ENCODE data around the gene SYNE1.

Gene SYNE1

DNA sequence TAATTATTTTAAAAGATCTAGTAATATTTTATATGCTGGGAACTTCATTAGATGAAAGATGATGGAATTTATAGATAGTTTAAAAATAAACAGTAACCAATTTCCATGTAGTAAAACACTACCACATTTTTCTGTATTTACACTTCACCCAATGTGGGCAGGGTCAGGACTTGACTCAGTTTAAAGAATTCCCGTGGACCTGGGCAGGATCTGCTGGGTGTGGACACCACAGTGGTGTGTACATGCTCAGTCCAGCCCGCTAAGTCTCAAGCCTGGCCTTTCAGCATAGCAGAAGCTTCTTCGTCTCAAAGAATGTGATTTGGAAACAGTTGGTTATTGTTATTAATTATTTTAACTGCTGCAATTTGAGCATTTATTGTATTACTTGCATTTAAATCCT lies 364.2 kb downstream of the SYNE1 start:
- DNase-seq (ENCODE audit: low read depth) = no peak

DNA sequence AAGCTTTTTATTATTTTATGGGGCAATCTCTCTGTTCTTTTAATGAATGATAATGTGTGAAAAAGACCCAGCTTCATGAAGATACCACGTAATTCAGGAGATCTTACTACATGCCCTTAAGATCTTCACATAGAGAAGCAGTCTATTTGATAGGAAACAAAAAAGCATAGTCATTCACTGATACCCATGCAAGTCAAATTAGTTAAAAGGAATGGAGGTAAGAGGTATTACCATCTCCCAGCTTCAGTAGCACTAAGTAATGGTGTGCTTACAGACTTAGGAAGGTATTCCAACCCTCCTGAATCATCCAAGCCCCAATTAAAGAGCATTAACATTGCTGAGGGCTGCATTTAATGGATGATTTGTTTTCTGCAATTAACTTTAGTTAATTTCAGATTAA lies 364.7 kb downstream of the SYNE1 start:
- no peak for DNase-seq (ENCODE audit: low read depth)

DNA sequence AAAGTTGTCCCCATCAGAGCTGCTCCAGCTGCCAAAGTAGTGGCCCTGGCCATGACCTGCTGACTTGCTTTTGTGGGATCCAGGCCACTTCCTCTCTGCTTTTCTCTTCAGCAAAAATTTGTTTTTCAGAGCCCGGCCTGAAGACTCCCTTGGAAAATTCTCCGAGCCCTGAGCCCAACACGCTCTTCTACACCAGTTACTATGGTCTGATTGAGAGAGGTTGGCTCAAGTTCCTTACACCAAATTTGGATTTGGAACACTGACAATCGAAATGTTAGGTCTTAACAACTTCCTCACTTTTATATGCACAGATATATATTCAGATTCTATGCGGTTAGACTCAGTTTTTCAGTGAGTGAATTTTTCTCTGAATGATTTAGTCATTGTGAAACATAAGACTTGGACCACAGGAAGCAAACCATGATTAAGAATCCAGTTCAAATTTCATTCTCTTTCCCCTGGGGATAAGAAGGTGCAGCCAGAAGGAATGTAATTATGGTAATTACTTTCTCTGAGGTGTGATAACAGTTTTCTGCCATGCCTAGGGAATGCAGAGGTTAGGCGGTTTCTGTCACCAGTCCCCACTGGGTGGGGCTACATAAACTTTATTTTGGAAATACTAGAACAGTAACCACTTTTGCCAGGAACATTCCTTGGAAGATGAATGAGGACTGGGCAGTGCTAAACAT lies 365.2 kb downstream of the SYNE1 start:
- no peak for DNase-seq (ENCODE audit: low read depth)

DNA sequence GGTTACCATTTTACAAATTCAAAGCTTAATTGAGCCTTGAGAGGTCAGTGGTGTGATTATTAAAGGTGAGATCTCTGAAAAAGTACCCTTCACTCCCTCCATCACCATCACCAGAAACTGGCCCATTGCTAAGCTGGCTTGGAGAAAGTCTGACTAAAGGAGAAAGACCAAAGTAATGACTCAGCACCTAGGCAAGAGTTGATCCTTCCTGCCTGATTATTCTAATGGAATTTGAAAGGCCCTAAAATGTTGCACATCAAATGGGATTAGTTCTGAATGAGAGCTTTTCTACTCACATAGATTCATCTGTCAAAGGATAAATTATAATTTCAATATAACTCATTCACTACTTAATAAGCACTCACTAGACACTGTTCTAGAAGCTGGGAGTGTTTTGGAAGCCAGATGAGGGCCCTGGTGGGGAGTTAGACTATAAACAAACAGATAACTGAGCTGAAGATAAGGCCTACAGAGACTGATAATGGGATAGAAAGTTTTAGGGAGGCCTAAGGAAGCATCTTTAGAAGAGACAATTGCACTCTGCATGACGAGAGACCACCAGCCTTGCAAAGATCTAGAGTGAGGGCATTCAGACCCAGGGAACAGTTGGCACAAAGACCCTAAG lies 366.7 kb downstream of the SYNE1 start:
- DNase-seq (ENCODE audit: low read depth) = no peak

DNA sequence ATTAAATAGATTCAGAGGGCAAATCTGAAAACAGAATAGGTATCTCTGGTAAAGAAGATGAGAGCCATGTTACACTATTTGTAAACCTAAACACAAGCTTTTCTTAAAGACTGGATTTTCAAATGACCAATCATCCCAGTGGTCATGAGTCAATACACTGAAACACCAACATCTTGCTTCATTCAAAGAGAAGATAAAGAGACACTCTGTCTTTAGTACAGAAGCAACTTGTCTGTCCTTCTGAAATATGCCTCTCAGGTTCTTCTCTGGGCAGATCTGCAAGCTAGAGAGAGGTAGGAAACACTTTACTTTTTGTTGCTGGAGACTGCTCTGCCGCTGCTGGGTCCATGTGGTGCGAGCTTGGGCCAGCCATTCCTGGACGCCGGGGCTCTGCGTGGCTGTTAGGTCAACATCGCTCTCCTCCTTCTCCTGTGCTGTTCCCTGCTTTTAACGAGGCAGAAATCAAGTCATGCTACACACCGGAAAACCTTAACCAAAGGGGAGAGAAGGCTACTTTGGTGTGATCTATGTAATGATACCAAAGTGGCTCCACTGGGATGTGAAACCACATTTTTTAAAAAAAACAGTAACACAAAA lies 368.2 kb downstream of the SYNE1 start:
- DNase-seq (ENCODE audit: low read depth) = no peak

DNA sequence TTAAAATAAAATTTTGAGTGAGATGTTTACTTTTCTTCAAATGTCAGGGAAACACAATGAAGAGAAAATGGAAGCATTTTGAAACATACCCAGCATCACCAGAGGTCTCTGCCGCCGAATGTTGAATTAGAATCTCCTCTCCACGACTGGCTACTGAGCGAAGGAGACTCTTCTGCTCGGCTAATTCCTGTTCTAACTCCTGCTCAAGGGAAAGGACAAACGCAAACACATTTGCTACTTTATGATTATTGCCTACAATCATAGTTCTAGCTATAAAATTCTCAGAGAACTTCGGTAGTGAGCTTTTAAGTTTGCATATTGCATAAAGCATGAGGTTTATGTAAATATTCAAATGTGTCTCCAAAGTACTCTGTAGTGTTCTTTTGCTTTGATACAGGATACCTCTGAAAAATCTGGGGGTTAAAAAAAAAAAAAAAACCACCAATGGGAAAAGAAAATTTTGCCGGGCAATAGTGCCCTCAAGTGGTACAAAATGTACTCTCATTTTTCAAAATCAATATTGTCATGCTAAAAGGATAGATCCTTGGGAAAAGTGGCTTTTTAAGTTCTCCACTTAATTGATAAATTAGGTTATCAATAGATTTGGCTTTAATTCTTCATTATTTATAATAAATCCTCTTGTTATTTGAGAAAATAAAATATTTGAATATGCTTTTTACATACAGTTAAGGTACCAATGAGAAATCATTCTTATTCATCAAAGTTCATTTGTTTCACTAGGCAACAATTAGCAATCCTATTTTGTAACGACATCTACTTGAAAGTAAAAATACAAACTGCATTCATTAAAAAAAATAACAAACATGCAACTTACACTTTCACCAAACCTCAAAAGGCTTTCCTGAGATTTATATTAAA lies 369.0 kb downstream of the SYNE1 start:
- DNase-seq (ENCODE audit: low read depth) = no peak

DNA sequence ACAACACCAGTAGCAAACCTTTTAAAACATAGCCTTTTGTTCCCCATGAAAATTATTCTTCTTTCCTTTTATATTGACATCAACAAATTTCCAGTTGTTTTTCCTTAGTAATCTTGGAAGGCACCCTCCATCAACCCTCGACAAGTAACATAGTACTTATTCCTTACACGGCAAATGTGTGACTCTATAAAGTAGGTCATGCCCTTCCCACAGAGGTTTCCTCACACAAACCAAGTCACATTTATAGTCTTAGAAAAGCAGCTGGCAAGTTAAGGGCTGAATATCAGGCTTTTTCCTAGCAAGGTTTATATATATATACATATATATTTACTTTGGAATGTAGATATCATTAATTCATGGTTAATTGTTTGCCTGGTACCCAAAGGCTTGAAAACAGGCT lies 371.5 kb downstream of the SYNE1 start:
- no peak for DNase-seq (ENCODE audit: low read depth)

DNA sequence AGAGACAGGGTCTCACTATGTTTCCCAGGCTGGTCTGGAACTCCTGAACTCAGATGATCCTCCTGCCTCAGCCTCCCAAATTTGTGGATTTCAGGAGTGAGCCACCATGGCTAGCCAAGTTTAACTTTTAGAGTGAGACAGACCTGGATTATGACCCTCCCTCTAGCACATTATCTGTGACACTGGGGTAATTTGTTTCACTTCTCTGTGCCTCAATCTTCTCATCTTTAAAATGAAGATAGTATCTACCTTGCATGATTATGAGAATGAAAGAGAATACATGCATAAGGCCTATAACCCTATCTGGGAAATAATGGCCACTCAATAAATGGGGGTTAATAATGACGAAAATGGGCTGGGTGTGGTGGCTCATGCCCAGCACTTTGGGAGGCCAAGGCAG lies 373.6 kb downstream of the SYNE1 start:
- no peak for DNase-seq (ENCODE audit: low read depth)

DNA sequence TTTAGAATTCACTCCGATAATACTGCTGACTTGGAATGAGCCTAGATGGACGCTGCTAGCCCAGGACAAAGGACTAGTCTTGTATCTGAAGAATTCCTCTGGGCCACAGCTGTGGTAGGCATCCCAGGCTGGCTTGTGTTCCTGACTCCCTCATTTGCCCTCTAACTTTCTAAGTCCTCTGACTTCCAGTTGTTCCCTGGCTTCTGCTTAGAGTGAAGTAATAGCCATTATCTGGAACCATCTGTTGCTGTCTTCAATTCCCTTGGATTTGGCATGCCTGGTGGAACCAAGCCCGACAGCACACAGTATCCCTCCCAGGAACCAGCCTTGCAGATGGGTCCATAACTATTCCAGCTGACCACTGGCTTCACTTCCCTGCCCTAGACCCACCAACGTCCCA lies 376.0 kb downstream of the SYNE1 start:
- DNase-seq (ENCODE audit: low read depth) = no peak

DNA sequence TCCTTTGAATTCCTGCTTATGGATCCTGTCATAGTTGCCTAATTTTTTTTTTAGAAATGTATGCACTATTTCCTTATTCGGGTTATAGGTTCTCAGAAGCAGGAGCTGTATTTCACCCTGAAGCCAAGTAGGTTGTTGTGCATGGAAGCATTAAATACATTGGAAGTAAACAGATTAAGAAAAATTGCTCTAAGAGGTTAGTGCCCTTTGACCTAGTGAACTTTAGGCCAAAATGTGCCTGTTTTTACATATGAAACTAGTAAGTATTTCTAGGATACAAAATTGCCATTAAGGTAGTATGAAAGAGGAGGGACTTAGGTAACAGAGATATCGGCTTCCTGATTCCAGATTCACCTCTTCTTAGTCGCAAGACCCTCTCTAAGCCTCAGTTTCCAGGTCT lies 377.9 kb downstream of the SYNE1 start:
- no peak for DNase-seq (ENCODE audit: low read depth)

DNA sequence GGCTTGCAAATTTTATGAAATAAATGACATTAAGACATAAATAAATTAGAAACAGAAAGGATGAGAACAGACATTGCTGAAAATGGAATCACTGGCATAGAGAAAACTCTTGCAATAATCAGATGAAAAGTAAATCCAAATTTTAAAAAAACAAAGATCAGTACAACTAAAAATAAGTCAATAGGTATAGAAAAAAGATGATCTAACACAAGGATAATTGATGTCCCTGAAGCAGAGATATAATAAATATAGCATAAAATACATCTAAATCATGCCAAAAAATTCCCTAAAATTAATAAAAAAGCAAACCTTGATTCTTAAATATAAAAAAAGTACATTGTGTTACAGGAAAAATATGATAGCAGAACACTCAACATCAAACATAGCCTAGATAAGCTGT lies 379.6 kb downstream of the SYNE1 start:
- DNase-seq (ENCODE audit: low read depth) = no peak

DNA sequence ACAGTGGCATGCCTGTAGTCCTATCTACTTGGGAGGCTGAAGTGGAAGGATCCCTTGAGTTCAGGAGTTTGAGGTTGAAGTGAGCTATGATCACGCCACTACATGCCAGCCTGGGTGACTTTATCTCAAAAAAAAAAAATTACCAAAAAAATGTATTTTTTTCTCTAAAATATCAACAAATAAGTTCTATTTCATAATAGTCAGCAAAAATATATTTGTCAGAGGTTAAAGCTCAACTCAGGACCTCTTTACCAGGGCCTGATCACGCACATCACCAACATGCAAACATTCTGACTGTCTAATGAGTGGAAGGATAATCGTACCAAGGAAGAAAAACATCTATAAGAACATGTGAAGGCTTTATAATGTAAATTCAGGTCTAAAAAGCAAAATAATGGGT lies 387.0 kb downstream of the SYNE1 start:
- no peak for DNase-seq (ENCODE audit: low read depth)

DNA sequence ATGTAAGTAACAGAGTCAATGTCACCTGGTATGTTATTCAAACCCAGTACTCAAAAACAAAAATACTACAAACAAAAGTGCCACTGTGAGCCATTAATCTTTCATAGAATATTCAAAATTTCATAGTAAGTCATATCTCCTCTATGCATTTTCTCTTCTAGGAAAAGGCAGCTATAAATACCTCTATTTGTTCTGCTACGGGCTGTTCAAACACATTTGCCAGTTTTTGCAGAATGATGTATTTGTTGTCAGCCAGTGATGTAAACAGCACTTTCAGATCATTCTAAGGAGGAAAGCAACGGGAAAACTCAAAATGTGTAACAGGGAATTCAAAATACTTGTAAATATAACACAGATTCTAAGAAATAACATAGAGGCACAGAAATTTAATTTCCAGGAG lies 388.2 kb downstream of the SYNE1 start:
- no peak for DNase-seq (ENCODE audit: low read depth)

DNA sequence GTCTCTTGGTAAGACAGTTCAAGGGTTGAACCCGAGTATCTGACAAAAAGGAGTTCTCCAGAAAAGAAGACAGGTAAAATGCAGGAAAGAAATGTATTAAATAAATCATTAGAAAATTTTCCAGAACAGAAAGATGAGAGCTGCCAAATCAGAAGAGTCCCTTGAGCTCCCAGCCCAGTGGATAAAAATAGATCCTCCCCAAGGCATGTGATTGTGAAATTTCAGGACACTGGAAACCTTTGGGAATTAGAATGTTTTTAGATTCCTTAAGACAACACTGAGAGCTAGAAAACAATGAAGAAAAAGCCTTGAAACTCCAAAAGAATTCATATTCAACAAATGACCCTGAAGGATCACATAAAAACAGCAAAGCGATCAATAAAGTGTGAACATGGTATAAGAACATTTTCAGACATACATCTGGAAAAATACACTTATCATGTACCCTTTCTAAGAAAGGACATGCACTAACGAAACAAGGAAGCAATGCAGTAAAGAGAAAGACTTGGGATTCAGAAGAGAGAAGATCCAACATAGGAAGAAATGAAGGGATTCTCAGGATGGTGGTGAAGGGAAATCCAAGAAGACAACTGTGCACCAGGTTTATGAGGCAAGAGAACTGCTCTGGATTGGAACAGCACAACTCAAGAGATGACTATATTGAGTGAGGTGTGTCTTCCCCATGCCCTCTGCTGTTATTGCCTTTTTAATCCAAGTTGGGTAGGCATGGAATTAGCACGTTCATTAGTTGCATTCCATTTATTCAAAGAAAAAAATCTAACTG lies 390.4 kb downstream of the SYNE1 start:
- DNase-seq (ENCODE audit: low read depth) = no peak

DNA sequence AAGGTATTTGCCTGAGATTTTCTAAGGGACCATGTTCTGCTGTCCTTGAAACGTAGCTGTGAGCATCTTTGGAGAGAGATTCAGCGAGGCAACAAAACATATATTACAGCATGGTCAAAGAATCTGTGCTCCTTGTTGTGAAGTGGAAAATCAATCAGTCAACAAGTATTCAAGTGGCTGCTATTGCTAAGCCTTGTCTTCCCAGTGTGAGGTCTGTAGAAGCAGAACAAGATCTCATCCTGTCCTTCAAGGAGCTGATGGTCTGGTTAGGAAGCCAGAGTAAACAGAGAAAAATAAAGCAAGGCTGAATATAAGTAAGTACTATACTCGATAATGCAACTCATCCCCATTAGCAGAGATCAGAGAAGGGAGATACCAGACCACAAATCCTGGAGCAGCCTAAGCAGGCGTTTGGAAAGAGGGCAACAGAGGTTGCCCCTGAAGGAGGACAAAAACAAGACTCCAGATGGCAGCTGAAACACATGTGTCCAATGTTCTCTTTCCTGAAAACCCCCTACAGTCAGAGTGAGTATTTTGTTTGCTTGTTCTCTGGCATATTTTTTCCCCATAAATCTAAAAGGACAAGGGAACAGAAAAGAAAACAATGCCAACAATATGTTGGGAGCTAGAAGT lies 392.0 kb downstream of the SYNE1 start:
- DNase-seq (ENCODE audit: low read depth) = no peak

DNA sequence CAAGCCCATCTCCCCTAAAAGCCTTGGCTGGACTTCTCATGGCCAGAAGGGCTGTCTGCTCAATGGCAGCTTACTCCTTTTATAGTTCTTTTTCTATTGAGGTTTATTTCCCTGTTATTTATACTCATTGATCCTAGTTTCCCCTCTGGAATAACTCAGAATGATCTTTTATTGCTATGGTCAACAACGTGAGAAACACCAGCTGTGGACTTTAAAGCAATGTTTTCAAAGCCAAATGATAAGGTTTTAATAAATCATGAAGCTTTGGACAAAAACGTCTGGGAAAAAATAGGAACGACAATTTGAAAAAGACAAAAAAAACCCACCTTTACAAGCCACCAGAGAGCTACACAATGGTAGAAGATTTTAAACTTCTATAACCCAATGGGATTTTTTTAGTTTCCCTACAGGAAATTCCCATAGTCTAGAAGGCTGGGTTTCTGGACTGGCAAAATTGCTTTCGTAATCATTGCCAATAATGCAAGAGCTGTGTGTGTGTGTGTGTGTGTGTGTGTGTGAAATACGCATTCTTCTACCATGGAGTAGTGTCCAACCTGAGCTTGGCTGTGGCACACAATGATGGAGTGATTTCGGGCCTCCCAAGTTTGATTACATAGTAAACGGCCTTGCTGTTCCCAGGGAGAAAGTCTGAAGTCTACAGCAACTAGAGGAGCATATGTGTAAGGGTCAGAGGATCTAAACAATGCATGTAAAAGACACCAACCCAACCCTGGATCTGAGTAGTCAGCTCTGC lies 396.0 kb downstream of the SYNE1 start:
- DNase-seq (ENCODE audit: low read depth) = no peak

DNA sequence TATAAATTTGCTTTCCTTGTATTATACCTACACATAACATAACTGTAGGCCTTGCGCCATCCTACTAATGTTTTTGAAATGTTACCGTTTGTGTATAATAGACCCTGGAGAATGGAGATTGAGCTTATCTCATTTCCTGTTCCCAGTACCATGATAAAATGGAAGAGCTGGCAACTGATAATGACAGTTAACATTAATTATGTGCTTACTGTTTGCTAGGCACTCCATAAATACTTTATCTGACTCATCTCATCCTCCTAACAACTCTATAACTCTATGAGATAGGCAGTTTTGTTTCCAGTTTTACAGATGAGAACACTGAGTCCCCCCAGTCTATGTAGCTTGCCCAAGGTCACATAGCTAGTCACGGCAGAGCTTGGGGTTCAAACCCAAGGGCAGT lies 396.7 kb downstream of the SYNE1 start:
- DNase-seq (ENCODE audit: low read depth) = no peak

DNA sequence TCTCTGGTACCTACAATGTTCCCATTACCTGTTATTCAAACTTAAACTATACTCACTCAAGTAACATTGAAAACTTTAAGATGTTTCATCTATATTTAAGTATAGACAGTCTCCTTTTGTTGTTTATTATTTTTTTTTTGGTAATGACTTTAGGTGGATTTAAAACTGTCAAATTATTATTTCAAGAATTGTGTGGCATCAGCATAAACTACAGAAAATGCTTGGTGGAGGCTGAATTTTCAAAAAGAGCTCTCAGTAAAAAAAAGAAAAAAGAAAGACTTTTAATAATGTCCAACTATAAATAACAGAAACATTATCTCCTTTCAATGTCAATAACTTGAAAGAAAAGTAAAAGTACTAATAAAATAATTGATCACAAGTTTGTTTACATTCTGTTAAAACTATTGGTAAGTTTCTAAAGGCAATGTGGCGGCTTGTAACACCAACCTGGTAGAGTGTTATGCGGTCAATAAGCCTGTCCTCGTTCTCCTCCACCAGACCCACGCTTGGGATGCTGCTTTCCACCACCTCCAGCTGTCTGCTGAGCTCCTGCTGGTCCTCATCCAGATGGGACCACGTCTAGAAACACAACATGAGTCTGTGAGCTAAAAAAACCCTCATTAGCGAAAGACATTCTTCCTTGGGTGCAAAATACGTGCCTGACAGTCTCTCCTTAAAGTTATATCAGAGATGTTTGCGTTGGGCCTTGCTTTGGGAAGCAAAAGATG lies 400.6 kb downstream of the SYNE1 start:
- no peak for DNase-seq (ENCODE audit: low read depth)

DNA sequence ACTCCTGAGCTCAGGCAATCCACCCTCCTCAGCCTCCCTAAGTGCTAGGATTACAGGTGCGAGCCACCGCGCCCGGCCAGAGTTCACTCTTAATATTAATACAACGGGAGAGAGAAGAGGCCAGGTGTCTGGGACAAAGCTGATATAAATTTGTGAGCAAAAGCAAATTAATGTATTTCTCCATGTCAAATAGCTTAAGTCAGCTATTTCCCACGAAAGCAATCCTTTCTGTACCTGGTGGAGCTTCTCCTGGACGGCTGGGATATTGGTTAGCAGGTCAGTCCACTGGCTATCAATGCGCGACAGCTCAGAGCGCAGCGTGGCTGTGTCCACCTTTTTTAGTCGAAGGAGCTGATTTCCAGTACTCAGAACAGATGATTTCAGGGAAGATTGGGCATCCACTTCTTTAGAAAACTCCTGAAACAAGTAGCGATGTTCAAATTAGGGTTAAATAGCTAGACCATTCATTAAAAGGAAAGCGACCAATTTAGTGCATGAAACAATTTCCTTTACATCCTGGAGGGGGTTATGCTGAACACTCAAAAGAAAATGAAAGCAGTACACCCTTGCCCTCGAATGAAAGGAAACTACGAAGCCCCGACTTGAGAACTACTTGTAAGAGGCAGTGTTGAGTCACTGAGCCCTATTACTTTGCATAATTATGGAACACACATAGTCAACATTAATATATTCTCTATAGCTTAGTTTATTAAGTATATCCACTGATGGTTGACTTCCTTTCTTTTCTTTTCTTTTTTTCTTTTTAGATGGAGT lies 403.4 kb downstream of the SYNE1 start:
- no peak for DNase-seq (ENCODE audit: low read depth)

Measured in stimulated activated CD8-positive, alpha-beta memory T cell treated with anti-CD3 and anti-CD28 coated beads, Interleukin-12 subunit alpha, Interleukin-12 subunit beta, amount 100 ng/mL, for 4 hours (primary cell).